Mucosa of stomach (tissue), 1 donor: ENCODE data around the gene AHDC1.
"Not testable (repeated sequence)": the region's sequence is repeated elsewhere in the genome, so short reads cannot be mapped to it uniquely, and the experiment has no call there.

Source experiments
- H3K27me3 ChIP-seq: one replicate; pipeline ENCODE4 v1.7.0; 2013; ENCODE audit warnings: mild to moderate bottlenecking, low read length; ENCODE audit not compliant: control insufficient read depth, insufficient read depth
- H3K36me3 ChIP-seq: one replicate; pipeline ENCODE4 v1.7.0; 2013; ENCODE audit warnings: low read length; ENCODE audit not compliant: control insufficient read depth, insufficient read depth
- H3K4me1 ChIP-seq: one replicate; pipeline ENCODE4 v1.7.0; 2013; ENCODE audit warnings: mild to moderate bottlenecking, low read length; ENCODE audit not compliant: control insufficient read depth, insufficient read depth
- H3K4me3 ChIP-seq: one replicate; pipeline ENCODE4 v1.7.0; 2013; ENCODE audit warnings: low read length
- H3K9ac ChIP-seq: one replicate; pipeline ENCODE4 v1.7.0; 2013; ENCODE audit warnings: mild to moderate bottlenecking, low read length, moderate library complexity
- H3K9me3 ChIP-seq: one replicate; pipeline ENCODE4 v1.7.0; 2013; ENCODE audit warnings: mild to moderate bottlenecking, low read length, moderate library complexity; ENCODE audit not compliant: control insufficient read depth
- donor health status: Pancreatic carcinoma.

The AHDC1 gene

GRCh38 chr1:27640514-27640913, 36.6 kb upstream of the AHDC1 start:
- H3K27me3 ChIP-seq, H3K9me3 ChIP-seq, H3K4me3 ChIP-seq, H3K36me3 ChIP-seq, H3K4me1 ChIP-seq, H3K9ac ChIP-seq: not testable (repeated sequence)

DNA sequence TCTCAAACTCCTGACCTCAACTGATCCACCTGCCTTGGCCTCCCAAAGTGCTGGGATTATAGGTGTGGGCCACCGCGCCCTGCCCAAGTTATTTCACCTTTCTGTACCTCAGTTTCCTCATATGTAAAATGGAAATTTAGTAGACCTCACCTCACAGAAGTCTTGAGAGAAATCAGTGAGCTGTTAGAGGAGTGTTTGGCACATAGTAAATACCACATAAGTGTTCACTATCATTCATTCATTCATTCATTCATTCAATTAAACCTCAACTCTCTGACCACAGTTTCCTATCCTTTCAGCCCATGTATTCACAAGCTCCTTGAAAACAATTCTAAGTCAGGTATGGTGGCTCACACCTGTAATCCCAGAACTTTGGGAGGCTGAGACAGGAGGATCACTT, 34.9 kb upstream of the AHDC1 start:
- Histone ChIP-seq H3K27me3 (peaks cover 18% of the 10 kb centered on the region), H3K9me3 (no peaks in the 10 kb centered on the region), H3K36me3 (no peaks in the 10 kb centered on the region), H3K4me3 (no peak overlapping the region), H3K4me1 (peaks cover 5% of the 10 kb centered on the region), H3K9ac (no peak overlapping the region)

- no peaks in the 10 kb centered on the region for H3K9me3 ChIP-seq
- peaks cover 24% of the 10 kb centered on the region for H3K27me3 ChIP-seq
- no peak overlapping the region for H3K4me3 ChIP-seq
- no peak overlapping the region for H3K9ac ChIP-seq
- H3K4me1 ChIP-seq: peaks cover 5% of the 10 kb centered on the region
- no peaks in the 10 kb centered on the region for H3K36me3 ChIP-seq
Observed at GRCh38 chr1:27638047-27638734, 34.2 kb upstream of the AHDC1 start.

- Histone ChIP-seq H3K9me3 (no peaks in the 10 kb centered on the region), H3K36me3 (no peaks in the 10 kb centered on the region), H3K4me1 (peaks cover 5% of the 10 kb centered on the region), H3K4me3 (no peak overlapping the region), H3K9ac (no peak overlapping the region), H3K27me3 (peaks cover 31% of the 10 kb centered on the region)
Observed at GRCh38 chr1:27635396-27636142, 31.6 kb upstream of the AHDC1 start.

DNA sequence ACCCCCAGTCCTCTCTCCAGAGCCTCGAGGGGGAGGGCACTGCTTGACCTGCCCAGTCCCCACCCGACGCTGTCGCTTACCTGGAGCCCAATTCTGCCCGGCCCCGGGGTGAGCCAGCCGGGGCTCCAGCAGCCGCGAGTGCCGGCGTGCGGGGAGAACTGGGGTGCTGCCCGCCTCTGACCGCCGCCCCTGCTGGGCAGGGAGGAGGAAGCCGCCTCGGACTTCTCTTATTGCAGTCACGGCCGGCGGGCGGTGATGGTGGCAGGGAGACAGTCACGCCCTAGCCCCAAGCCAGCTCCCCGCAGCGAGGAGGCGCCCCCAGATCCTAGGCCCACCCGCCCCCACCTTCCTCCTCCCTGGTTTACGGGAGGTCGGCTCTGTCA, 31.0 kb upstream of the AHDC1 start, which contains the start of gene FGR:
TSS of gene FGR (minus strand) at position 201 of the 383 bp plus-strand sequence. CDS start 11,269 bp downstream, outside the sequence.
- Histone ChIP-seq H3K4me3 (peak within 1 kb of the TSS; percentile 25), H3K4me1 (peaks cover 5% of the 10 kb centered on the region), H3K27me3 (peaks cover 31% of the 10 kb centered on the region), H3K9ac (peak within 1 kb of the TSS; percentile 64), H3K36me3 (no peaks in the 10 kb centered on the region), H3K9me3 (no peaks in the 10 kb centered on the region)

GRCh38 chr1:27634177-27634984, 30.4 kb upstream of the AHDC1 start:
- H3K9ac ChIP-seq: peak overlapping the region; percentile 64
- H3K4me1 ChIP-seq: peaks cover 5% of the 10 kb centered on the region
- H3K4me3 ChIP-seq: peak overlapping the region; percentile 25
- no peaks in the 10 kb centered on the region for H3K9me3 ChIP-seq
- peaks cover 31% of the 10 kb centered on the region for H3K27me3 ChIP-seq
- no peaks in the 10 kb centered on the region for H3K36me3 ChIP-seq

DNA sequence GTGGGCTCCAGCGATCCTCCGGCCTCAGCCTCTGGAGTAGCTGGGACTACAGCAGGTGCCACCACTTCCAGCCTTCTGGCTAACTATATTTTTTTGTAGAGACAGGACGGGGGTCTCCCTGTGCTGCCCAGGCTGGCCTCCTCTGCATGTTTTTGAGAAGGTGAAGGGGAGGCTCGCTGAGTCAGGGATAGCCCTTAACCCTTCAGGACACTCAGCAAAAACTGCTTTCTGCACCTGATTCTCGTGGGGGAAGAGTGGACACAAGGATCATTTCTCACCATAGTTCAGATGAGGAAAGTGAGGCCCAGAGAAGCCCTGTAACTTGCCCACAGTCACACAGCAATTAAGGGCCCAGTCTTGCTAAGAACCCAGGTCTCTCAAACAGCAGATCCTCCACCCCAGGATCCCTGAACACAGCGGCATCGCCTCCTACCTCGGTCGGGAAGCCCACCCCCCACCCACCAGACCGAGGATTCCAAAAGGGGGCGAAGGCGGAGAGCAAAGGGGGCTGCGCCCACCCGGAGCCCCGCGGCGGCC, 29.8 kb upstream of the AHDC1 start:
- H3K9me3 ChIP-seq: no peaks in the 10 kb centered on the region
- peaks cover 5% of the 10 kb centered on the region for H3K4me1 ChIP-seq
- H3K9ac ChIP-seq: peak overlapping the region; percentile 64
- H3K36me3 ChIP-seq: no peaks in the 10 kb centered on the region
- H3K4me3 ChIP-seq: peak overlapping the region; percentile 25
- peaks cover 34% of the 10 kb centered on the region for H3K27me3 ChIP-seq

DNA sequence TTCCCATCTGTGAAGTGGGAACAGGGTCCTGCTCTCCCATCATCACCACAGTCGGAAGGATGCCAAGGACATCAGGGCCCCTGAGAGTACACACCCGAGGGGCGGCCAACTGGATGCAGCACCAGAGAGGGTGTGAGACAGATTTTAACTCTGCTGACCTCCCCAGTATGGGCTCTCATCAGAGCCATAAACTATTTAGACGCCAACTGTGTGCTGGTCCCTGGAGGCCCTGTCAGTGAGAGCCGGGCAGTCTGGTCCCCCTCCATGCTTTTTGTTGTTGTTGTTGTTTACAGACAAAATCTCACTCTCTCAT, 29.3 kb upstream of the AHDC1 start:
- H3K4me1 ChIP-seq: peaks cover 5% of the 10 kb centered on the region
- H3K36me3 ChIP-seq: no peaks in the 10 kb centered on the region
- no peak overlapping the region for H3K9ac ChIP-seq
- no peak overlapping the region for H3K4me3 ChIP-seq
- H3K9me3 ChIP-seq: no peaks in the 10 kb centered on the region
- peaks cover 34% of the 10 kb centered on the region for H3K27me3 ChIP-seq

GRCh38 chr1:27632387-27633297, 28.7 kb upstream of the AHDC1 start:
- no peaks in the 10 kb centered on the region for H3K36me3 ChIP-seq
- no peak overlapping the region for H3K9ac ChIP-seq
- peaks cover 34% of the 10 kb centered on the region for H3K27me3 ChIP-seq
- no peak overlapping the region for H3K4me3 ChIP-seq
- peaks cover 5% of the 10 kb centered on the region for H3K4me1 ChIP-seq
- H3K9me3 ChIP-seq: no peaks in the 10 kb centered on the region

GRCh38 chr1:27630859-27631491, 27.0 kb upstream of the AHDC1 start:
- no peak overlapping the region for H3K9ac ChIP-seq
- no peak overlapping the region for H3K4me3 ChIP-seq
- peaks cover 34% of the 10 kb centered on the region for H3K27me3 ChIP-seq
- no peaks in the 10 kb centered on the region for H3K9me3 ChIP-seq
- peaks cover 5% of the 10 kb centered on the region for H3K4me1 ChIP-seq
- H3K36me3 ChIP-seq: no peaks in the 10 kb centered on the region

- no peak overlapping the region for H3K9ac ChIP-seq
- H3K9me3 ChIP-seq: no peaks in the 10 kb centered on the region
- H3K4me3 ChIP-seq: no peak overlapping the region
- no peaks in the 10 kb centered on the region for H3K4me1 ChIP-seq
- peaks cover 15% of the 10 kb centered on the region for H3K27me3 ChIP-seq
- no peaks in the 10 kb centered on the region for H3K36me3 ChIP-seq
Observed at GRCh38 chr1:27628712-27629111, 24.8 kb upstream of the AHDC1 start.
